ENCODE data around the gene TMEM151B. TPM values are rescaled to one million over a fixed set of nuclear protein-coding genes. Genes with fewer than 3 reads are reported as not detected.

Gene TMEM151B
- total and polyA plus RNA-seq, 10 of the 15 experiments (the other 5 are each of a cell fraction or from before 2014, with no cell fraction given): 0.01 to 0.19 (median 0.05) TPM; not detected in 6

DNA sequence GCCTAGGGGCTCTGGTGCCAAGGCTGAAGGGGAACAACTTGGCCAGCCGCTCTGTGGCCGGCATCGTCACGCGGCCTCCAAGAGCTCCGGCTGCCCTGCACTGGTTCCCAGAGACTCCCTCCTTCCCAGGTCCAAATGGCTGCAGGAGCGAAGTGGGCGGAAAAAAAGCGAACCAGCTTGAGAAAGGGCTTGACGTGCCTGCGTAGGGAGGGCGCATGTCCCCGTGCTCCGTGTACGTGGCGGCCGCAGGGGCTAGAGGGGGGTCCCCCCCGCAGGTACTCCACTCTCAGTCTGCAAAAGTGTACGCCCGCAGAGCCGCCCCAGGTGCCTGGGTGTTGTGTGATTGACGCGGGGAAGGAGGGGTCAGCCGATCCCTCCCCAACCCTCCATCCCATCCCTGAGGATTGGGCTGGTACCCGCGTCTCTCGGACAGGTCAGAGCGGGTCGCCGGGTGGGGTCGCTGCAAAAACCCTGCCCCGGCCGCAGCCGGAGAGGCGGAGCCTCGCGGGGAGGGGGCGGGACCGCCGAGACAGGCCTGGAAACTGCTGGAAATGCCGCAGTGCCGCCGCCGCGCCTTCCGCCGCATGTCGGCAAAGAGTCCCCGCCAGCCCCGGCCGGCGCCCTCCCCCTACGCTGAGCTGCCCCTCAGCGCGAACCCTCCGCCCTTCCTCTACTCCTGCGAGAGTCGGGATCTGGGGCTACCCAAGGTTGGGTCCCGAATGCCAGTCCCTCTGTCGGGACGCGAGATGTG lies 24.2 kb upstream of the TMEM151B start:
- no peaks in the 10 kb centered on the region for H3K9me3 ChIP-seq (replicated peaks; ENCODE audit: control insufficient read depth, insufficient read depth, low read length)
- H3K4me1 ChIP-seq (ENCODE audit: control insufficient read depth, insufficient read depth, low read length): peaks cover 7% of the 10 kb centered on the region; the same call in 1 of the 2 replicates
- no TSS peak for BruUV-seq (replicated peaks)
- intact Hi-C loops (cut with micrococcal nuclease; ENCODE audit: unreplicated experiment) (loop anchor here (1.0 kb wide), 1 partner anchor 25 kb away; no protein-coding TSS in a partner anchor), in situ Hi-C loops (cut with MboI) (no loop called here)
- ATAC-seq: peak; percentile 73
- H3K36me3 ChIP-seq (ENCODE audit: control insufficient read depth in 2 of 2, insufficient read depth in 2 of 2, low read length in 1 of 2): peaks cover 16 to 22% of the 10 kb centered on the region in 2 experiments
- ChIA-PET POLR2A (interaction anchor here (0.6 to 6.3 kb wide), 9 partner anchors 9 to 619 kb away, joined by 3 to 131 read pairs (median 5); partner anchors contain the start of genes MRPL14, SLC29A1, SLC35B2 and TMEM63B), RAD21 (ENCODE audit: unreplicated experiment) (interaction anchor here (1.0 to 3.6 kb wide), 10 partner anchors 11 to 73 kb away, joined by 3 to 28 read pairs (median 6); partner anchors contain the start of genes SLC29A1 and SLC35B2), SMC1A (ENCODE audit: uncharacterized antibody, unreplicated experiment) (interaction anchor here (0.6 to 4.2 kb wide), 7 partner anchors 10 to 125 kb away, joined by 3 to 25 read pairs (median 4); partner anchors contain the start of gene SLC35B2), CTCF (interaction anchor here (0.8 to 7.7 kb wide), 15 partner anchors 9 to 92 kb away, joined by 3 to 39 read pairs (median 5); partner anchors contain the start of genes AARS2, SLC29A1 and SLC35B2)
- H3K27ac ChIP-seq (ENCODE audit: control insufficient read depth, insufficient read depth): peak overlapping the region; percentile 96
- peaks cover 47% of the 10 kb centered on the region for H3K79me2 ChIP-seq (ENCODE audit: control insufficient read depth, insufficient read depth, low read length)
- WGBS (ENCODE audit: insufficient coverage, insufficient replicate concordance, low lambda C conversion rate, missing lambda C conversion rate): 3% methylated on average over 62 of the region's 62 CpGs
- peak overlapping the region; percentile 92 for H2AFZ ChIP-seq (ENCODE audit: control insufficient read depth, low read depth, low read length)
- peaks cover 9% of the 10 kb centered on the region; the same call in 1 of the 2 replicates for H4K20me1 ChIP-seq (ENCODE audit: control insufficient read depth, insufficient read depth)
- peak overlapping the region; percentile 95 for H3K4me3 ChIP-seq
- peak overlapping the region; percentile 82 for H3K4me2 ChIP-seq (ENCODE audit: control insufficient read depth, insufficient read depth)
- H3K27me3 ChIP-seq (replicated peaks in 1 of 2; ENCODE audit: control insufficient read depth in 2 of 2, insufficient read depth in 2 of 2, low read length in 1 of 2): no peaks in the 10 kb centered on the region
- H3K9ac ChIP-seq (ENCODE audit: control insufficient read depth, insufficient read depth, low read length): peak overlapping the region; percentile 87
- DNase-seq (ENCODE audit: low read depth, low spot score): no peak
- no peak for FAIRE-seq
- TF ChIP-seq IKZF2 (IDR thresholded peaks at IDR 0.05) (peak; percentile 35 to 50; a peak in 3 of 4 replicates), MTA3 (IDR thresholded peaks at IDR 0.05; ENCODE audit: borderline replicate concordance, low read length) (no peak), SREBF1 (IDR thresholded peaks at IDR 0.05; ENCODE audit: low read length) (no peak), RBBP5 (conservative IDR thresholded peaks at IDR 0.05) (no peak), JUNB (IDR thresholded peaks at IDR 0.05) (no peak), E2F4 (IDR thresholded peaks at IDR 0.05; ENCODE audit: low read depth, low read length) (no peak), SIX5 (IDR thresholded peaks at IDR 0.05; ENCODE audit: low read depth, low read length, severe bottlenecking) (no peak), E2F8 (IDR thresholded peaks at IDR 0.05; ENCODE audit: low read depth, partially characterized antibody) (no peak), BHLHE40 (IDR thresholded peaks at IDR 0.05; ENCODE audit: borderline replicate concordance in 1 of 2, low read depth in 2 of 2, low read length in 1 of 2) (peak in 1 of 2 experiments; percentile 80; a peak in 3 of 4 replicates), CEBPZ (IDR thresholded peaks at IDR 0.05; ENCODE audit: low read depth, low read length) (no peak), HDAC6 (IDR thresholded peaks at IDR 0.05; ENCODE audit: unreplicated experiment) (no peak)
- TF ChIP-seq, protein P1, sequence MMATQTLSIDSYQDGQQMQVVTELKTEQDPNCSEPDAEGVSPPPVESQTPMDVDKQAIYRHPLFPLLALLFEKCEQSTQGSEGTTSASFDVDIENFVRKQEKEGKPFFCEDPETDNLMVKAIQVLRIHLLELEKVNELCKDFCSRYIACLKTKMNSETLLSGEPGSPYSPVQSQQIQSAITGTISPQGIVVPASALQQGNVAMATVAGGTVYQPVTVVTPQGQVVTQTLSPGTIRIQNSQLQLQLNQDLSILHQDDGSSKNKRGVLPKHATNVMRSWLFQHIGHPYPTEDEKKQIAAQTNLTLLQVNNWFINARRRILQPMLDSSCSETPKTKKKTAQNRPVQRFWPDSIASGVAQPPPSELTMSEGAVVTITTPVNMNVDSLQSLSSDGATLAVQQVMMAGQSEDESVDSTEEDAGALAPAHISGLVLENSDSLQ (IDR thresholded peaks at IDR 0.05): peak; percentile 95

All from GM12878 (cell line).